Measurements from ENCODE around the gene BOLL.

- TF ChIP-seq, protein P1, sequence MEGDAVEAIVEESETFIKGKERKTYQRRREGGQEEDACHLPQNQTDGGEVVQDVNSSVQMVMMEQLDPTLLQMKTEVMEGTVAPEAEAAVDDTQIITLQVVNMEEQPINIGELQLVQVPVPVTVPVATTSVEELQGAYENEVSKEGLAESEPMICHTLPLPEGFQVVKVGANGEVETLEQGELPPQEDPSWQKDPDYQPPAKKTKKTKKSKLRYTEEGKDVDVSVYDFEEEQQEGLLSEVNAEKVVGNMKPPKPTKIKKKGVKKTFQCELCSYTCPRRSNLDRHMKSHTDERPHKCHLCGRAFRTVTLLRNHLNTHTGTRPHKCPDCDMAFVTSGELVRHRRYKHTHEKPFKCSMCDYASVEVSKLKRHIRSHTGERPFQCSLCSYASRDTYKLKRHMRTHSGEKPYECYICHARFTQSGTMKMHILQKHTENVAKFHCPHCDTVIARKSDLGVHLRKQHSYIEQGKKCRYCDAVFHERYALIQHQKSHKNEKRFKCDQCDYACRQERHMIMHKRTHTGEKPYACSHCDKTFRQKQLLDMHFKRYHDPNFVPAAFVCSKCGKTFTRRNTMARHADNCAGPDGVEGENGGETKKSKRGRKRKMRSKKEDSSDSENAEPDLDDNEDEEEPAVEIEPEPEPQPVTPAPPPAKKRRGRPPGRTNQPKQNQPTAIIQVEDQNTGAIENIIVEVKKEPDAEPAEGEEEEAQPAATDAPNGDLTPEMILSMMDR (IDR thresholded peaks at IDR 0.05), result no peak
- TF ChIP-seq POLR2A (IDR thresholded peaks at IDR 0.05), result no peak
These were observed 24.9 kb upstream of the BOLL start for GRCh38 chr2:197810016-197810415.

All from vagina (tissue), 2 donors.